Endothelial cell of umbilical vein (primary cell): Measurements from ENCODE around the gene ZNF587.
"Not testable (repeated sequence)": the region's sequence is repeated elsewhere in the genome, so short reads cannot be mapped to it uniquely, and the experiment has no call there.

Source experiments
- POLR2A ChIP-seq: IDR thresholded peaks from 2 replicates; pipeline ENCODE4 v1.6.1; 2012; ENCODE audit warnings: low read depth, mild to moderate bottlenecking, control low read depth, low read length
- POLR2AphosphoS5 ChIP-seq: IDR thresholded peaks from 2 replicates; pipeline ENCODE4 v1.6.1; 2012; ENCODE audit warnings: low read depth, mild to moderate bottlenecking, control low read depth, low read length, moderate library complexity; ENCODE audit not compliant: insufficient read depth
- TF ChIP-seq, protein P1 (sequence below), 2 donors: IDR thresholded peaks; 1 replicate in 1 of 2; 2 replicates in 1 of 2; pipeline ENCODE4 v1.5.1; 2011; ENCODE audit warnings: low read length in 2 of 2, mild to moderate bottlenecking in 2 of 2, moderate library complexity in 2 of 2, control low read depth in 1 of 2, inconsistent platforms in 1 of 2, low read depth in 1 of 2; ENCODE audit not compliant: insufficient read depth in 1 of 2; ENCODE audit errors: extremely low read depth in 1 of 2

DNA sequence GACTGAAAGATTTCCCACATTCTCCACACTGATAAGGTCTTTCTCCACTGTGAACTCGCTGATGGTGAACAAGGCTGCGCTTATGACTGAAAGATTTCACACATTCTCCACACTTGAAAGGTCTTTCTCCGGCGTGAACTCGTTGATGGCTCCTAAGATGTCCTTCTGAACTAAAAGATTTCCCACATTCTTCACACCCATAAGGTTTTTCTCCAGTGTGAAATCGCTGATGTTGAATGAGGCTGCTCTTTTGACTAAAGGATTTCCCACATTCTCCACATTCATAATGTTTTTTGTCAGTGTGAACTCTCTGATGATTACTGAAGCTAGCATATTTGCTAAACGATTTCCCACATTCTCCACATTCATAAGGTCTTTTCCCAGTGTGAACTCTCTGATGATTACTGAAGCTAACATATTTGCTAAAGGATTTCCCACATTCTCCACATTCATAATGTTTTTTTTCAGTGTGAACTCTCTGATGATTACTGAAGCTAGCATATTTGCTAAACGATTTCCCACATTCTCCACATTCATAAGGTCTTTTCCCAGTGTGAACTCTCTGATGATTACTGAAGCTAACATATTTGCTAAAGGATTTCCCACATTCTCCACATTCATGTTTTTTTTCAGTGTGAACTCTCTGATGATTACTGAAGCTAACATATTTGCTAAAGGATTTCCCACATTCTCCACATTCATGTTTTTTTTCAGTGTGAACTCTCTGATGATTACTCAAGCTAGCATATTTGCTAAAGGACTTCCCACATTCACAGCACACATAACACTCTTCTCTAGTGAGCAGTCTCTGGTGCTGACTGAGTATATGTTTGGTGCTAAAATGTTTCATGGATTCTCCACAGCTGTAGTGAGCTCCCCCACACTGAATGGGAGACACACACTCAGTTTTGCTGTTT, 24.5 kb downstream of the ZNF587 start:
- TF ChIP-seq, protein P1, sequence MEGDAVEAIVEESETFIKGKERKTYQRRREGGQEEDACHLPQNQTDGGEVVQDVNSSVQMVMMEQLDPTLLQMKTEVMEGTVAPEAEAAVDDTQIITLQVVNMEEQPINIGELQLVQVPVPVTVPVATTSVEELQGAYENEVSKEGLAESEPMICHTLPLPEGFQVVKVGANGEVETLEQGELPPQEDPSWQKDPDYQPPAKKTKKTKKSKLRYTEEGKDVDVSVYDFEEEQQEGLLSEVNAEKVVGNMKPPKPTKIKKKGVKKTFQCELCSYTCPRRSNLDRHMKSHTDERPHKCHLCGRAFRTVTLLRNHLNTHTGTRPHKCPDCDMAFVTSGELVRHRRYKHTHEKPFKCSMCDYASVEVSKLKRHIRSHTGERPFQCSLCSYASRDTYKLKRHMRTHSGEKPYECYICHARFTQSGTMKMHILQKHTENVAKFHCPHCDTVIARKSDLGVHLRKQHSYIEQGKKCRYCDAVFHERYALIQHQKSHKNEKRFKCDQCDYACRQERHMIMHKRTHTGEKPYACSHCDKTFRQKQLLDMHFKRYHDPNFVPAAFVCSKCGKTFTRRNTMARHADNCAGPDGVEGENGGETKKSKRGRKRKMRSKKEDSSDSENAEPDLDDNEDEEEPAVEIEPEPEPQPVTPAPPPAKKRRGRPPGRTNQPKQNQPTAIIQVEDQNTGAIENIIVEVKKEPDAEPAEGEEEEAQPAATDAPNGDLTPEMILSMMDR (IDR thresholded peaks at IDR 0.05; ENCODE audit: extremely low read depth in 1 of 2, insufficient read depth in 1 of 2, low read depth in 1 of 2, low read length in 2 of 2): not testable (repeated sequence)
- TF ChIP-seq POLR2A, POLR2AphosphoS5: not testable (repeated sequence)
